Endometrial microvascular endothelial cells (primary cell): Measurements from ENCODE around the gene PAGE4. TPM values are rescaled to one million over a fixed set of nuclear protein-coding genes. Genes with fewer than 3 reads are reported as not detected.

Source experiments
- in situ Hi-C: cut with HindIII; loops from 2 replicates; pipeline ENCODE4 v1.10.0; 2017; ENCODE audit warnings: low sequenced_read_pairs, low pct_unique_long_range_greater_than_20kb; ENCODE audit errors: inconsistent ontology term
- total RNA-seq: library from RNA; depleted of rRNA; stranded (reverse); fragments of >200 nt; gene quantifications from one replicate; pipeline ENCODE4 v1.2.3, GENCODE V29; 2015; ENCODE audit errors: inconsistent ontology term

The PAGE4 gene
- total RNA-seq, 1 donor from 2014 or later: not detected

- in situ Hi-C loops: no loop called here
These were observed 31.9 kb downstream of the PAGE4 start for GRCh38 chrX:49860867-49861535.

DNA sequence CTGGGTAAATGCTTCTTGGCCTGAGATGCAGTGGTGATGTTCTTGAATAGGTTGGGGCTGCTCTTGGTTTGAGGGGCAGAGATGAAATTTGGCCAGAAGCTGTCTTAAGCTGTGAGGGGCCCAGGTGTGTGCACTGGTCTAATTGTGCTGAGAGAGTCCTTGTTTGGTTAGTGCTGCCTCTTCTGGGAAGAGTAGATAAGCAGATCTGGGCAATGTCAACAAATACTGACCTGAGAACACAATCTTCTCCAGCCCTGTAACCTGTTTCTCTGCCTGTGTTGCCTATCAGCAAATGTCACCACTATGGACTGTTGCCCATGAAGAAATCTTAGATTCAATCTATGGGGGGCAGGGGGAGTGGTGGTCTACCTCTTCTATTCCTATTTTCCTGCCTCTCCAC is 33.0 kb downstream of the PAGE4 start:
- in situ Hi-C loops: no loop called here

- in situ Hi-C loops: no loop called here
These were observed 39.6 kb downstream of the PAGE4 start for GRCh38 chrX:49868739-49869138.

DNA sequence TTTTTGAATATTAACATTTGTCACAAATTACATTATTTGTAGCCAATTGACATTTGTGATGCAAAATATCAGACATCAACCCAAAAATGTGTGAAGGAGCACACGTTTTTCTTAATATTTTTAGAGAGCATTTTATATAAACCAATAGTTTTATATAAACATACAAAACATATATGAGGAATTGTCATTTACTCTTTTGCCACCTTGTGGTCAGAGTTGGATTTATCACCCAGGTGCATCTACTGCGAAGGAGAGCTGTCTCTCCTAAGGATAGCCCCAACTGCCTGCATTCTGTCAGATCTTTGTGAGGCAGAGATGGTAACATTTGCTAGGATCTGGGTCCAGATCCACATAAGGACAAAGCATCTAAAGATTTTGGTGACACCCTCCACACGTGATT is 47.6 kb downstream of the PAGE4 start:
- in situ Hi-C loops: no loop called here

DNA sequence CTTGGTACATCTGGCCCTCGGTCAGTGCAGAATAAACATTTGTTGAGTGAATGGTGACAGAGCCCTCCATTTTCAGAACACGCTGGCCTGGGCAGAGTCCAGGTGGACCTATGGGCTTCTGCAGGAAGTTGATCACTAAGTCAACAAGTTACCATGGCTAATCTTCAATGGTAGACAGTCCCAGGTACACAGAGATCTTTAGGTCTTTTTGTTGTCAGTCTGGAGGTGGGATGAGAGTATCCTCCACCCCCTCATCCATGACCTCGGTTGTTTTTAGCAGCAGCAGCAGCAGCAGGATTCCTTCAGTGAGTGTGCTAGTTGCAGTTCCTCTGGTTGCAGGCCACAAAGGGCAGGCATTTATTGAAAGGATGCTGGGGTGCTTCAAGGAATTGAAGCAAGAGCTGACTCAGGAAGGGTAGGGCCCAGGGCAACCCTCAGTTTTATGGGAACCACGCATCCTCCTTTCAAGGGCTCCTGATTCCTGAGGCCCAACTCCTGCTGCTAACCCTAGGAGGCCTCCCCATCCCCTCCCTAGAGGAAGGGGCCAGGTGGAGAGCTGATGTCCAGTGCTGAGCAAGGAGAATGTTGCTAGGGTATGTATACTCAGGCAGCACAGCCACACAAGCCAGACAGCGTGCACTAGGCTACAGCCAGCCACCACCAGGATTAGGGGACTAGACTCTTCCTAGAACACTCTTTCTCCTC is 48.4 kb downstream of the PAGE4 start:
- in situ Hi-C loops: no loop called here

- in situ Hi-C loops: no loop called here
These were observed 49.2 kb downstream of the PAGE4 start for GRCh38 chrX:49878128-49878833.

DNA sequence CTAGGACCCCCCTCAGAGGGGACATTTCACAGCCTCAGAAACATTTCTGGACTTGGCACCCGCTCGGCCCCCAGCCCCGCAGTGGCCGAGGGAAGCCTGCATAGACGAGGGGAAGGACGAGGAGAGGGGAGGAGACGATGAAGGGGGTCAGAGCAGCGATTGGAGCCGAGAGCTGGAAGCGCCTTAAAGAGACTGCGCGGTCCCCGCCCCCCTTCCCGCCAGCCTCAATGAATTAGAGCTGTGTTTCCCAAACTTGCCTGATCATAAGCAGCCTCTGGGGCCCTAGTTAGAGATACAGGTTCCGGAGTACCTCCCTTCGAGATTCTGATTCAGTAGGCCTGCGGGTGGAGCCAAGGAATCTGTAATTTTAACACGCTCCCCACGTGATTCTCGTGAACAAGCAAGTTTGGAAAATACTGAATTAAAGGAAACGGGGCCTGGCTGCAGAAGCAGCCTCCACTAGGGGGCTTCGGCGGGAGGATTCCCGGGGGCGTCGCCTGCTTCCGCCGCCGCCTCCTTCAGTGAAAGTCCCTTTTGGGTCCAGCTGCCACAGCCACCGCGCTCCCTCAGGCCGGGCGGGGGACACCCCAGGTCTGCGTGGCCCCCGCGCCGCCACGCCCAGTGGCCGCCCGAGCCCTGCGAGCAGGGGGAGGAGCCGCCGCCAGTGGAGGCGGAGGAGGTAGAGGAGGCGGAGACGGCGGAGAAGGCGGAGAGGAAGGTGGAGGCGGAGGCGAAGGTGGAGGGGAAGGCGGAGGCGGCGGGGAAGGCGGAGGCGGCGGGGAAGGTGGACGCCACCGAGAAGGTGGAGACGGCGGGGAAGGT is 49.9 kb downstream of the PAGE4 start, which contains the start of gene USP27X:
USP27X (plus strand) TSS at position 651 of the 822 bp plus-strand sequence. CDS start 824 bp downstream, outside the sequence.
- in situ Hi-C loops: no loop called here

DNA sequence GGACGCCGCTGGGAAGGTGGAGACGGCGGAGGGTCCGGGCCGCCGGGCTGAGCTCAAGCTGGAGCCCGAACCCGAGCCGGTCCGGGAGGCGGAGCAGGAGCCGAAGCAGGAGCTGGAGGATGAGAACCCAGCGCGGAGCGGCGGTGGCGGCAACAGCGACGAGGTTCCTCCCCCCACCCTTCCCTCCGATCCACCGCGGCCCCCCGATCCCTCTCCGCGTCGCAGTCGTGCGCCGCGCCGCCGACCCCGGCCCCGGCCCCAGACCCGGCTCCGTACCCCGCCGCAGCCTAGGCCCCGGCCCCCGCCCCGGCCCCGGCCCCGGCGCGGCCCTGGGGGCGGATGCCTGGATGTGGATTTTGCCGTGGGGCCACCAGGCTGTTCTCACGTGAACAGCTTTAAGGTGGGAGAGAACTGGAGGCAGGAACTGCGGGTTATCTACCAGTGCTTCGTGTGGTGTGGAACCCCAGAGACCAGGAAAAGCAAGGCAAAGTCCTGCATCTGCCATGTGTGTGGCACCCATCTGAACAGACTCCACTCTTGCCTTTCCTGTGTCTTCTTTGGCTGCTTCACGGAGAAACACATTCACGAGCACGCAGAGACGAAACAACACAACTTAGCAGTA is 50.7 kb downstream of the PAGE4 start:
- in situ Hi-C loops: no loop called here

DNA sequence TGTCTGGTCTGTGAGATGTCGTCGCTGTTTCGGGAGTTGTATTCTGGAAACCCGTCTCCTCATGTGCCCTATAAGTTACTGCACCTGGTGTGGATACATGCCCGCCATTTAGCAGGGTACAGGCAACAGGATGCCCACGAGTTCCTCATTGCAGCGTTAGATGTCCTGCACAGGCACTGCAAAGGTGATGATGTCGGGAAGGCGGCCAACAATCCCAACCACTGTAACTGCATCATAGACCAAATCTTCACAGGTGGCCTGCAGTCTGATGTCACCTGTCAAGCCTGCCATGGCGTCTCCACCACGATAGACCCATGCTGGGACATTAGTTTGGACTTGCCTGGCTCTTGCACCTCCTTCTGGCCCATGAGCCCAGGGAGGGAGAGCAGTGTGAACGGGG is 51.6 kb downstream of the PAGE4 start:
- in situ Hi-C loops: no loop called here

Other genes with a start within 250 kb of the PAGE4 start
- not detected for gene GAGE12H, start 249.4 kb upstream of the PAGE4 start, total RNA-seq
- not detected for gene GAGE2A, start 239.8 kb upstream of the PAGE4 start, total RNA-seq
- gene GAGE1, start 230.3 kb upstream of the PAGE4 start, total RNA-seq: not detected
- gene PAGE1, start 133.3 kb upstream of the PAGE4 start, total RNA-seq: not detected
- 1.8 TPM for gene USP27X, start 50.2 kb downstream of the PAGE4 start, total RNA-seq
- 12.2 TPM for gene CLCN5, start 93.3 kb downstream of the PAGE4 start, total RNA-seq